Peyer's patch (tissue), 4 donors: Measurements from ENCODE around the gene SMURF1. TPM values are rescaled to one million over a fixed set of nuclear protein-coding genes. Genes with fewer than 3 reads are reported as not detected.

ENCODE experiments used
- DNase-seq, 3 donors: peaks; one replicate each; pipeline ENCODE4 v3.0.0-alpha.2; 2017 to 2019
- H3K27ac ChIP-seq, 4 donors: fragments of 200-600 bp; sonication (generic); one replicate each; pipeline ENCODE4 v1.5.1; 2016 to 2019
- H3K27me3 ChIP-seq, 2 donors: fragments of 200-600 bp; sonication (generic); one replicate each; pipeline ENCODE4 v1.5.1; 2019
- H3K36me3 ChIP-seq, 3 donors: fragments of 200-600 bp; sonication (generic); one replicate each; pipeline ENCODE4 v1.5.1; 2016 to 2019
- H3K4me1 ChIP-seq, 4 donors: fragments of 200-600 bp; sonication (generic); one replicate each; pipeline ENCODE4 v1.5.1; 2016 to 2019
- H3K4me3 ChIP-seq, 4 donors: fragments of 200-600 bp; sonication (generic); 1 replicate in 3 of 4; 2 replicates in 1 of 4; pipeline ENCODE4 v1.5.1; 2016 to 2019; ENCODE audit warnings: mild to moderate bottlenecking in 1 of 4
- H3K9me3 ChIP-seq, 4 donors: fragments of 200-600 bp; sonication (generic); one replicate each; pipeline ENCODE4 v1.5.1; 2016 to 2019; ENCODE audit warnings: mild to moderate bottlenecking in 1 of 4
- POLR2A ChIP-seq, 2 donors: fragments of 450-650 bp; IDR thresholded peaks; one replicate each; pipeline ENCODE4 v1.5.1; 2017; ENCODE audit warnings: antibody characterized with exemption in 2 of 2, mild to moderate bottlenecking in 2 of 2, moderate library complexity in 2 of 2
- total RNA-seq, 4 donors: library from RNA; depleted of rRNA; stranded (reverse); fragments of >200 nt; gene quantifications; one replicate each; pipeline ENCODE4 v1.1.0, GENCODE V29; 2016
- TF ChIP-seq, protein P1 (sequence below), 6 experiments: fragments of 450-650 bp in 4 of 6; fragments of 200-600 bp in 2 of 6; sonication (generic) in 1 of 6; IDR thresholded peaks; one replicate each; pipeline ENCODE4 v1.5.1; 2017 to 2019; ENCODE audit warnings: antibody characterized with exemption in 6 of 6, mild to moderate bottlenecking in 3 of 6, moderate library complexity in 1 of 6

The SMURF1 gene
- total RNA-seq, 4 donors from 2014 or later, result 17.2 to 85.0 (median 43.0) TPM

DNA sequence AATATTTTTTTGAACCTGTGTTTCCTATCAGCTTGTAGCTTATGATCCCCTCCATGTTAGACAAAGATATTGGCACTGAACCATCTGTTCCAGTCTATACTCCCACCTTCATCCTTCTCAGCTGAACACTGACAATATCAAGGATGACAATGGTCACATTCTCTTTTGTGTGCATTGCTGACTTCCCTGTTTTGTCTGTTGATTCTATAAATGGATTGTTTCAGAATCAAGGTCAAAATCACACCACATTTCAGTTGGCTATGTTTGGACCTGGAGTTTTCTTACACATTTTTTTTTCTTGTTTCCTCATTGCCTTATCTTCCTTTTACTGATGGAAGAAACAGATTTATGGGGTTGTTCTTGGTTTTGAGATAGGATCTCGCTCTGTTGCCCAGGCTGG, 11.3 kb upstream of the SMURF1 start:
- H3K27ac ChIP-seq, result no peak overlapping the region

DNA sequence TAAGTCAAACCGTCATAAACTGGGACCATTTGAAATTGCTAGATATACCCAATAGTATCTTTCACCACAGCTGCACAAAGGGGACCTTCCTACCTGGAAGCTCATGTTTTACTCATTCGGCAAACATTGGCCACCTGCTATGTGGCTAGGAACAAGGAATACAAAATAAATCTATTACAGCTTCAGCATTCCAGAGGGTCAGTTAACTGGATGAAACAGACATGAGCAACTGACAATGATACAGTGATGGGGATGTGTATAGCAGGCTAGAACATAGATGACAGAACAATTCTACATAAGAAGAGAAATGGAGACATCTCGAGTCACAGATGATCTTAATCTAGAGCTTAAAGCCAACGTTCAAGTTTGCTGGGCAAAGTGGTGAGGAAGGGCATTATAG, 3.1 kb upstream of the SMURF1 start:
- Histone ChIP-seq H3K36me3 (no peaks in the 10 kb centered on the region), H3K27ac (no peak overlapping the region), H3K4me1 (peaks cover 0 to 18% (median 0%) of the 10 kb centered on the region in 4 donors), H3K9me3 (no peaks in the 10 kb centered on the region), H3K27me3 (no peaks in the 10 kb centered on the region), H3K4me3 (no peak overlapping the region)
- TF ChIP-seq, protein P1, sequence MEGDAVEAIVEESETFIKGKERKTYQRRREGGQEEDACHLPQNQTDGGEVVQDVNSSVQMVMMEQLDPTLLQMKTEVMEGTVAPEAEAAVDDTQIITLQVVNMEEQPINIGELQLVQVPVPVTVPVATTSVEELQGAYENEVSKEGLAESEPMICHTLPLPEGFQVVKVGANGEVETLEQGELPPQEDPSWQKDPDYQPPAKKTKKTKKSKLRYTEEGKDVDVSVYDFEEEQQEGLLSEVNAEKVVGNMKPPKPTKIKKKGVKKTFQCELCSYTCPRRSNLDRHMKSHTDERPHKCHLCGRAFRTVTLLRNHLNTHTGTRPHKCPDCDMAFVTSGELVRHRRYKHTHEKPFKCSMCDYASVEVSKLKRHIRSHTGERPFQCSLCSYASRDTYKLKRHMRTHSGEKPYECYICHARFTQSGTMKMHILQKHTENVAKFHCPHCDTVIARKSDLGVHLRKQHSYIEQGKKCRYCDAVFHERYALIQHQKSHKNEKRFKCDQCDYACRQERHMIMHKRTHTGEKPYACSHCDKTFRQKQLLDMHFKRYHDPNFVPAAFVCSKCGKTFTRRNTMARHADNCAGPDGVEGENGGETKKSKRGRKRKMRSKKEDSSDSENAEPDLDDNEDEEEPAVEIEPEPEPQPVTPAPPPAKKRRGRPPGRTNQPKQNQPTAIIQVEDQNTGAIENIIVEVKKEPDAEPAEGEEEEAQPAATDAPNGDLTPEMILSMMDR (IDR thresholded peaks at IDR 0.05), result no peak
- TF ChIP-seq POLR2A (IDR thresholded peaks at IDR 0.05), result no peak
- no peak for DNase-seq

More for the DNA sequence above, 11.3 kb upstream of the SMURF1 start:
- H3K9me3 ChIP-seq, result no peaks in the 10 kb centered on the region
- DNase-seq, result no peak
- TF ChIP-seq, protein P1 (IDR thresholded peaks at IDR 0.05), result no peak
- no peak for TF ChIP-seq POLR2A (IDR thresholded peaks at IDR 0.05)
- no peak overlapping the region for H3K4me3 ChIP-seq
- H3K36me3 ChIP-seq, result no peaks in the 10 kb centered on the region
- H3K4me1 ChIP-seq, result no peaks in the 10 kb centered on the region
- no peaks in the 10 kb centered on the region for H3K27me3 ChIP-seq

- Histone ChIP-seq H3K27ac (peak overlapping the region; percentile 98 to 100 (median 98)), H3K4me3 (peak overlapping the region; percentile 84 to 100 (median 96)), H3K9me3 (no peaks in the 10 kb centered on the region), H3K27me3 (no peaks in the 10 kb centered on the region), H3K4me1 (peaks cover 0 to 31% (median 0%) of the 10 kb centered on the region in 4 donors), H3K36me3 (no peaks in the 10 kb centered on the region)
- no peak for DNase-seq
- TF ChIP-seq, protein P1 (IDR thresholded peaks at IDR 0.05), result no peak
- no peak for TF ChIP-seq POLR2A (IDR thresholded peaks at IDR 0.05)
Measured at GRCh38 chr7:99143521-99143852, 421 bp downstream of the SMURF1 start.

DNA sequence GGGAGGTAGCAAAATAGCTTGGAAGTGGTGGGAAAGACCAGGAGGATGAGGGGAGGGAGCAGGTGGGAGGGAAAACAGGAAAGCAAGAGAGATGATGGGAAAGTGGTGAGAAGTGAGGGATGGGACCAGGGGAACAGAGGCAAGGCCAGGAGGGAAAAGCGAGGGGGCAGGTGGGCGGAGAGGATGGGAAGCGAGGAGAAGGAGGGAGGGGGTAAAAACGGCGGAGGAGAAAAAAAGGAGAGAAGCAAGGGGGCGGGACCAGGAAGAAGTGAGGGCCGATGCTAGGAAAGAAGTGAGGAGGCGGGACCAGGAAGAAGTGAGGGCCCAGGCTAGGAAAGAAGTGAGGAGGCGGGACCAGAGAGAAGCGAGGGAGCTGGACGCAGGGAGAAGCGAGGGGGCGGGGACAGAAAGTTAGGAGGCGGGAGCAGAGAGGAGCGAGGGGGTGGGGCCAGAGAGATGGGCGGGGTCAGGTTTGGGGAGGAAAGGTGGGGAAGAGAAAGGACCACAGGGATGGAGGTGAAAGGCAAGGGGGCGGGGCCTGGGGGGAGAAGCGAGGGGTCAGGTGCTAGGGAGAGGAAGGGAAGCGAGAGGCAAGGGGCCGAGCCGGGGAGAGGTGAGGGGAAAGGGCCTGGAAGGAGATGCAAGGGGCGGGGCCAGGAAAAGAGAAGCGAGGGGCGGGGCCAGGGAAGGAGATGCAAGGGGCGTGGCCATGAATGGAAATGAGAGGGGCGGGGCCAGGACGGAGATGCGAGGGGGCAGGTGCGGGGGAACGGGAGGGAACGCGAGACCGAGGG, 984 bp downstream of the SMURF1 start:
- Histone ChIP-seq H3K4me3 (peak overlapping the region; percentile 84 to 100 (median 96)), H3K36me3 (no peaks in the 10 kb centered on the region), H3K4me1 (peaks cover 0 to 31% (median 0%) of the 10 kb centered on the region in 4 donors), H3K27ac (peak overlapping the region; percentile 98 to 100 (median 98)), H3K27me3 (no peaks in the 10 kb centered on the region), H3K9me3 (no peaks in the 10 kb centered on the region)
- DNase-seq, result peak; percentile 96 to 98 (median 96)
- no peak for TF ChIP-seq POLR2A (IDR thresholded peaks at IDR 0.05)
- TF ChIP-seq, protein P1 (IDR thresholded peaks at IDR 0.05), result no peak

DNA sequence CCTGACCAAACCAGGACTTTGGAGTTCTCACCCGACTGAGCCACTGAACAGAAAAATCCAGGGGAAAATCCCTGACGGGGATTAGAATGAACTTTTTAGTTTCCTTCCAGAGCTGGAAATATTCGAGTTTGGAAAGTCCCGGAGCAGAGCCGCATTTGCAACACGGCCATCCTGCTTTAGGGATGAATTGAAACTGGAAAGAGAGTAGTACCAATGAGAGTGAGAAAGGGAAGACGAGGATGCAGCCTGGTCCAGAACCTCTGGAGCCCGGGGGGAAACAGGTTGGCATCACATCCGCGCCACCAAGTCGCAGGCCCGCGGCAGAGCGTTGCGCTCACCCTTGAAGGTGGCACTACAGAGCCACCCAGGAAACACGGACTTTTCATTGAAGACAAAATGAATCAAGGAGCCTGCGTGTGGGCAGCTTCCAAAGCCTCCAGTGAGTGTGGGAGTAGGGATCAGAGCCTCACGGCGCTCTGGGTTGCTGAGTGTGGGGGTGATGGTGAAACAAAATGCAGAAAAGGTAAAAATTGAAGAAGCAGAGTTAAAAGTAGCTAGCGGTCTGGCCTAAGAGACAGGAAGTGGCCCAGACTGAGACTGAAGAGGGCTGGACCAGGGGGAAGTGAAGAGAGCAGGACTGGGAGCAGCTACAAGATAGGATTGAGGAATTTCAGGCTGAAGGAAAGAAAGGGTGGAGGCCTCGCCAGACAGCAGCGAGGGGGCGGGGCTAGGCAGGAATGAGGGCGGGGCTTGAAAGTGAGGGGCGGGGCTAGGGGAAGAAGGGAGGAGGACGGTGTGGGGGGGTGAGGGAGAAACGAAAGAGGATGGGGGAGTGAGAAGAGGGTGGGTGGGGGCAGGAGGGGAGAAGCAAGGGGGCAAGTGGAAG, 1.8 kb downstream of the SMURF1 start:
- peak overlapping the region; percentile 84 to 100 (median 96) for H3K4me3 ChIP-seq
- peak overlapping the region; percentile 98 to 100 (median 98) for H3K27ac ChIP-seq
- H3K4me1 ChIP-seq, result peaks cover 0 to 31% (median 0%) of the 10 kb centered on the region in 4 donors
- TF ChIP-seq, protein P1 (IDR thresholded peaks at IDR 0.05), result no peak
- TF ChIP-seq POLR2A (IDR thresholded peaks at IDR 0.05), result no peak
- no peaks in the 10 kb centered on the region for H3K9me3 ChIP-seq
- DNase-seq, result peak; percentile 66 to 81 (median 77)
- no peaks in the 10 kb centered on the region for H3K27me3 ChIP-seq
- H3K36me3 ChIP-seq, result no peaks in the 10 kb centered on the region
